GM12878 (cell line): ENCODE results near the gene SLC37A2. TPM values are rescaled to one million over a fixed set of nuclear protein-coding genes. Genes with fewer than 3 reads are reported as not detected.

Experiments
- ASH2L ChIP-seq: fragments of 300-600, 200-600 bp; sonication (generic); IDR thresholded peaks from 2 replicates; pipeline ENCODE4 v1.6.1; 2017; ENCODE audit warnings: low read depth, mild to moderate bottlenecking, borderline replicate concordance
- ELK1 ChIP-seq: IDR thresholded peaks from 2 replicates; pipeline ENCODE4 v1.6.1; 2012; ENCODE audit warnings: low read depth, low read length, improper control_type of control experiment
- FOXK2 ChIP-seq: fragments of 450-650 bp; IDR thresholded peaks from 2 replicates; pipeline ENCODE4 v1.6.1; 2017; ENCODE audit warnings: mild to moderate bottlenecking, moderate library complexity
- HDAC2 ChIP-seq: fragments of 200-600 bp; sonication (generic); IDR thresholded peaks from 2 replicates; pipeline ENCODE4 v1.6.1; 2017
- IKZF1 ChIP-seq: fragments of 450-650 bp; conservative IDR thresholded peaks from 2 replicates; pipeline ENCODE4 v1.6.1; 2017; ENCODE audit warnings: antibody characterized with exemption, mild to moderate bottlenecking
- IKZF2 ChIP-seq, 2 experiments: fragments of 450-650 bp; IDR thresholded peaks; 2 replicates each; pipeline ENCODE4 v1.6.1; 2017; ENCODE audit warnings: mild to moderate bottlenecking in 2 of 2, moderate library complexity in 2 of 2
- LARP7 ChIP-seq: fragments of 450-650 bp; IDR thresholded peaks from 2 replicates; pipeline ENCODE4 v1.6.1; 2017; ENCODE audit warnings: mild to moderate bottlenecking
- MTA2 ChIP-seq: fragments of 450-650 bp; IDR thresholded peaks from 2 replicates; pipeline ENCODE4 v1.6.1; 2016; ENCODE audit warnings: low read depth, mild to moderate bottlenecking, moderate library complexity
- POU2F2 ChIP-seq: IDR thresholded peaks from 3 replicates; pipeline ENCODE4 v1.6.1; 2011; ENCODE audit warnings: low read depth, mild to moderate bottlenecking, low read length, borderline replicate concordance
- RB1 ChIP-seq: fragments of 450-650 bp; formaldehyde crosslinking; IDR thresholded peaks from 2 replicates; pipeline ENCODE4 v1.6.1; 2017; ENCODE audit warnings: mild to moderate bottlenecking, borderline replicate concordance
- RUNX3 ChIP-seq: IDR thresholded peaks from 2 replicates; pipeline ENCODE4 v1.6.1; 2012; ENCODE audit warnings: low read length, inconsistent platforms
- SRF ChIP-seq, 2 experiments: IDR thresholded peaks; 2 replicates each; pipeline ENCODE4 v1.6.1; 2011; ENCODE audit warnings: low read depth in 2 of 2, low read length in 2 of 2, mild to moderate bottlenecking in 1 of 2, moderate library complexity in 1 of 2
- STAT3 ChIP-seq: IDR thresholded peaks from 2 replicates; pipeline ENCODE4 v1.6.1; 2011; ENCODE audit warnings: low read depth, low read length, improper control_type of control experiment
- TARDBP ChIP-seq: IDR thresholded peaks from 2 replicates; pipeline ENCODE4 v1.6.1; 2016; ENCODE audit warnings: borderline replicate concordance
- WRNIP1 ChIP-seq: IDR thresholded peaks from 2 replicates; pipeline ENCODE4 v1.6.1; 2011; ENCODE audit warnings: low read depth, low read length, improper control_type of control experiment, borderline replicate concordance
- ZBTB4 ChIP-seq: fragments of 450-650 bp; formaldehyde crosslinking; IDR thresholded peaks from 2 replicates; pipeline ENCODE4 v1.4.0; 2022; ENCODE audit warnings: mild to moderate bottlenecking, moderate library complexity
- ZNF217 ChIP-seq: fragments of 450-650 bp; IDR thresholded peaks from 2 replicates; pipeline ENCODE4 v1.6.1; 2017; ENCODE audit warnings: antibody characterized with exemption, mild to moderate bottlenecking
- polyA plus RNA-seq, 11 experiments: library from polyadenylated mRNA; depleted of rRNA in 4 of 11; unstranded in 6 of 11; stranded (reverse) in 5 of 11; fragments of >200 nt; fragmentation: Nextera tagmentation in 4 of 11; fragmentation: Illumina TruSeq in 1 of 11; extraction: Ambion mirVana in 4 of 11; extraction: Trizol in 1 of 11; gene quantifications; 1 replicate in 1 of 11; 2 replicates in 10 of 11; pipeline versions ENCODE4 v1.2.1 to v1.2.3, GENCODE V29; 2011 to 2016; ENCODE audit warnings: inconsistent platforms in 2 of 11, missing spikeins in 2 of 11, low read depth in 1 of 11
- total RNA-seq, 4 experiments: library from RNA; depleted of rRNA in 3 of 4; stranded (reverse); fragments of >200 nt in 3 of 4; fragmentation: Illumina TruSeq in 1 of 4; extraction: Trizol in 1 of 4; gene quantifications; 2 replicates each; pipeline versions ENCODE4 v1.2.1 to v1.2.3, GENCODE V29; 2013 to 2021
- TF ChIP-seq, protein P1 (sequence below): IDR thresholded peaks from 2 replicates; pipeline ENCODE4 v1.6.1; 2012; ENCODE audit warnings: improper control_type of control experiment, low read depth, low read length; ENCODE audit not compliant: insufficient replicate concordance
- TF ChIP-seq, protein P2 (sequence below), 3 experiments: IDR thresholded peaks in 2 of 3; conservative IDR thresholded peaks in 1 of 3; 2 replicates each; pipeline ENCODE4 v1.5.1; 2011; ENCODE audit warnings: low read depth in 3 of 3, low read length in 3 of 3, mild to moderate bottlenecking in 3 of 3, control low read depth in 2 of 3, moderate library complexity in 2 of 3, inconsistent platforms in 1 of 3, mixed read lengths in 1 of 3; ENCODE audit not compliant: control insufficient read depth in 2 of 3, insufficient read depth in 1 of 3; ENCODE audit errors: extremely low read depth in 1 of 3

The SLC37A2 gene
- total and polyA plus RNA-seq, 10 of the 15 experiments (the other 5 are each of a cell fraction or from before 2014, with no cell fraction given) = 0.26 to 9.8 (median 2.0) TPM

DNA sequence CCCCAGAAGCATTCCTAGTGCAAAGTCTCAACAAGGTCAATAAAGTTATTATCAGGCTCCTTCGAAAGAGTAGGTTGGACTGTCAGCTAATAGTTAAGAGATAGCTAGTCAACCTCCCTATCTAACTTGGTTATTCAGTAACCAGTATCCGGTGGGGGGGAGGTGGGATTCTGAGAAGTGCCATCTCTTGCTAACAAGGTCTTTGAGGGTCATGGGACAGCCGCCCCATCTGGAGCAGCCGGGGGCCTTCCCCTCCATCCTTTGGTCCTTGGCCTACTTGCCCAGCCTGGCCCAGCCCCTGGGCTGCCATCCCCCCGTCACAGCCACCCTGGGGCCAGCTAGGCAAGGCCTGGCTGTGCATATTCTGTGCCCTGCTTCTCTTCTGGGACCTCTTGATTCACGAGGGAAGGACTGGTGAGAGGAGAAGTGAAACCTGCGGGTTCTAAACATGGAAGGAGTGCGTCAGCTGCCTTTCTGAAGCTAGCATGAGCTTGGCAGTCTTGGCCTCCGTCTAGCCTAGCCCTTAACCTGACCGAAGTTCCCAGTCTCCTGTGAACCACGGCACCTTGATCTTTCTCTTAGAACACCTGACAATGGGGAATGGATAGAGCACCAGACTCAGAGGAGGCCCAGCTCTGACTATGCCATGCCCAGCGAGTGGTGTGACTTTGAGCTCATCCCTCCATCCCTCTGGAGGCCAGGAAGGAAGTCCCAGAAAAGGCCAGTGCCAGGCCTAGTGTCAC, 9.3 kb downstream of the SLC37A2 start (continued):
- TF ChIP-seq, protein P1, sequence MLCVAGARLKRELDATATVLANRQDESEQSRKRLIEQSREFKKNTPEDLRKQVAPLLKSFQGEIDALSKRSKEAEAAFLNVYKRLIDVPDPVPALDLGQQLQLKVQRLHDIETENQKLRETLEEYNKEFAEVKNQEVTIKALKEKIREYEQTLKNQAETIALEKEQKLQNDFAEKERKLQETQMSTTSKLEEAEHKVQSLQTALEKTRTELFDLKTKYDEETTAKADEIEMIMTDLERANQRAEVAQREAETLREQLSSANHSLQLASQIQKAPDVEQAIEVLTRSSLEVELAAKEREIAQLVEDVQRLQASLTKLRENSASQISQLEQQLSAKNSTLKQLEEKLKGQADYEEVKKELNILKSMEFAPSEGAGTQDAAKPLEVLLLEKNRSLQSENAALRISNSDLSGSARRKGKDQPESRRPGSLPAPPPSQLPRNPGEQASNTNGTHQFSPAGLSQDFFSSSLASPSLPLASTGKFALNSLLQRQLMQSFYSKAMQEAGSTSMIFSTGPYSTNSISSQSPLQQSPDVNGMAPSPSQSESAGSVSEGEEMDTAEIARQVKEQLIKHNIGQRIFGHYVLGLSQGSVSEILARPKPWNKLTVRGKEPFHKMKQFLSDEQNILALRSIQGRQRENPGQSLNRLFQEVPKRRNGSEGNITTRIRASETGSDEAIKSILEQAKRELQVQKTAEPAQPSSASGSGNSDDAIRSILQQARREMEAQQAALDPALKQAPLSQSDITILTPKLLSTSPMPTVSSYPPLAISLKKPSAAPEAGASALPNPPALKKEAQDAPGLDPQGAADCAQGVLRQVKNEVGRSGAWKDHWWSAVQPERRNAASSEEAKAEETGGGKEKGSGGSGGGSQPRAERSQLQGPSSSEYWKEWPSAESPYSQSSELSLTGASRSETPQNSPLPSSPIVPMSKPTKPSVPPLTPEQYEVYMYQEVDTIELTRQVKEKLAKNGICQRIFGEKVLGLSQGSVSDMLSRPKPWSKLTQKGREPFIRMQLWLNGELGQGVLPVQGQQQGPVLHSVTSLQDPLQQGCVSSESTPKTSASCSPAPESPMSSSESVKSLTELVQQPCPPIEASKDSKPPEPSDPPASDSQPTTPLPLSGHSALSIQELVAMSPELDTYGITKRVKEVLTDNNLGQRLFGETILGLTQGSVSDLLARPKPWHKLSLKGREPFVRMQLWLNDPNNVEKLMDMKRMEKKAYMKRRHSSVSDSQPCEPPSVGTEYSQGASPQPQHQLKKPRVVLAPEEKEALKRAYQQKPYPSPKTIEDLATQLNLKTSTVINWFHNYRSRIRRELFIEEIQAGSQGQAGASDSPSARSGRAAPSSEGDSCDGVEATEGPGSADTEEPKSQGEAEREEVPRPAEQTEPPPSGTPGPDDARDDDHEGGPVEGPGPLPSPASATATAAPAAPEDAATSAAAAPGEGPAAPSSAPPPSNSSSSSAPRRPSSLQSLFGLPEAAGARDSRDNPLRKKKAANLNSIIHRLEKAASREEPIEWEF = no peak
- TF ChIP-seq STAT3 (peak; percentile 47; the same call in 1 of the 2 replicates), RUNX3 (peak; percentile 90), ZNF217 (peak; percentile 67), IKZF2 (IDR thresholded peaks at IDR 0.05) (peak; percentile 97), IKZF1 (peak; percentile 97), WRNIP1 (0 out of 2 replicates have a peak, but pooled peaks have one; percentile 66), HDAC2 (no peak), FOXK2 (no peak), ELK1 (no peak), LARP7 (0 out of 2 replicates have a peak, but pooled peaks have one; percentile 38), SRF (IDR thresholded peaks at IDR 0.05; ENCODE audit: low read depth in 2 of 2, low read length in 2 of 2) (peak in 1 of 2 experiments; percentile 54; a peak in 1 of 4 replicates), POU2F2 (peak; percentile 77; the same call in 1 of the 3 replicates), ZBTB4 (CRISPR knock-in tag) (no peak), MTA2 (peak; percentile 89), ASH2L (no peak), TARDBP (no peak), RB1 (no peak; the same call in 1 of the 2 replicates)
- TF ChIP-seq, protein P2, sequence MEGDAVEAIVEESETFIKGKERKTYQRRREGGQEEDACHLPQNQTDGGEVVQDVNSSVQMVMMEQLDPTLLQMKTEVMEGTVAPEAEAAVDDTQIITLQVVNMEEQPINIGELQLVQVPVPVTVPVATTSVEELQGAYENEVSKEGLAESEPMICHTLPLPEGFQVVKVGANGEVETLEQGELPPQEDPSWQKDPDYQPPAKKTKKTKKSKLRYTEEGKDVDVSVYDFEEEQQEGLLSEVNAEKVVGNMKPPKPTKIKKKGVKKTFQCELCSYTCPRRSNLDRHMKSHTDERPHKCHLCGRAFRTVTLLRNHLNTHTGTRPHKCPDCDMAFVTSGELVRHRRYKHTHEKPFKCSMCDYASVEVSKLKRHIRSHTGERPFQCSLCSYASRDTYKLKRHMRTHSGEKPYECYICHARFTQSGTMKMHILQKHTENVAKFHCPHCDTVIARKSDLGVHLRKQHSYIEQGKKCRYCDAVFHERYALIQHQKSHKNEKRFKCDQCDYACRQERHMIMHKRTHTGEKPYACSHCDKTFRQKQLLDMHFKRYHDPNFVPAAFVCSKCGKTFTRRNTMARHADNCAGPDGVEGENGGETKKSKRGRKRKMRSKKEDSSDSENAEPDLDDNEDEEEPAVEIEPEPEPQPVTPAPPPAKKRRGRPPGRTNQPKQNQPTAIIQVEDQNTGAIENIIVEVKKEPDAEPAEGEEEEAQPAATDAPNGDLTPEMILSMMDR (IDR thresholded peaks at IDR 0.05 in 2 of 3, conservative IDR thresholded peaks at IDR 0.05 in 1 of 3; ENCODE audit: control insufficient read depth in 2 of 3, extremely low read depth in 1 of 3, insufficient read depth in 1 of 3, low read depth in 3 of 3, low read length in 3 of 3) = no peak
